Measurements from ENCODE around the gene MRTFB.

Gene MRTFB

DNA sequence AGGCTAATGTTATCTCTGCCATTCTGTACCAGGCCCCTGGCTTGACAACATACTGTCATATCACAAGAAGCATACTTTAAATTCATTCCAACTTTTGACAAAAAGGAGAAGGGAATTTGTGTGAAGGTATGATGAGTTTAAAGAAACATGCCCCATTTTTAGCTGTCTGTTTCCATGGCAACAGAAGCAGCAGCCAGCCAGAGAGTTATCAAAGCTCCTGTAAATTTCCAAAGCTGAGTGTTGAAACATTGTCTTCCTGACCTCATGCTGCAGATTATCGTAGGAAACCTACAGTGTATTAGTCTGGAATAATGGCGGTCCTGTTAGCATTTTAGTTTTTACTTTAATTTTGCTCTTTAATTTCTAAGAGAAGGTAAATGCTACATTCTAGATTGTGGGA is 124.9 kb downstream of the MRTFB start:
- DNase-seq = no peak

DNA sequence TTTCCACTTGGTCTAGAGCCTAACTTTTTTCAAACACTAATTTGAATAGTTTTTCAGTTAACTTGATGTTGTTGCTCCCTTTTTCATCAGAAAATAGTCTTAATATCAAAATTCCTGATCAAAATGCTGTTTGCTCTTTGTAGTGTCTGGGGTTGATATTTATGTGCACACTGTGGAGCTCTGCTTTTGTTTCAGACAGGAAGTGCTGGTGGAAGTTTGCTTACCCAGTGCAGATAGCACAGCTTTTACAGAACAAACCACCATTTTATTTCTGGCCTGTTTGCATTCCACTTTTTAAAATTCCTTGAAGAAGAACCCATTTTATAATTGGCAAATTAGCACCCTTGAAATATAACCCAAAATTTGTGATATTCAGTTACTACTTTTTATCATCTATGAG is 125.4 kb downstream of the MRTFB start:
- DNase-seq = peak; percentile 13

DNA sequence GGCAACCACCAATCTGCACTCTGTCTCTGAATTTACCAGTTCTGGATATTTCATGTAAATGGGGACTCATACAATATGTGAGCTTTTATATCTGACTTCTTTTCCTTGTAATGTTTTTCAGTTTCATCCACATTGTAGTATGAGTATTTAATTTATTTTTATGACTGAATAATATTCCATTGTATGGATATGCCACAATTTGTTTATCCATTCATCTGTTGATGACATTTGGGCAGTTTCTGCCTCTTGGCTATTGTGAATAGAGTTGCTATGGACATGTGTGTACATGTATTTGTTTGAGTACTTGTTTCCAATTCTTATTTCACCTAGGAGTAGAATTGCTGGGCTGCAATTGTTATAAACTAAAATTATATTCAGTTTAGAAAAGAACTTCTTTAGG is 126.9 kb downstream of the MRTFB start:
- no peak for DNase-seq

DNA sequence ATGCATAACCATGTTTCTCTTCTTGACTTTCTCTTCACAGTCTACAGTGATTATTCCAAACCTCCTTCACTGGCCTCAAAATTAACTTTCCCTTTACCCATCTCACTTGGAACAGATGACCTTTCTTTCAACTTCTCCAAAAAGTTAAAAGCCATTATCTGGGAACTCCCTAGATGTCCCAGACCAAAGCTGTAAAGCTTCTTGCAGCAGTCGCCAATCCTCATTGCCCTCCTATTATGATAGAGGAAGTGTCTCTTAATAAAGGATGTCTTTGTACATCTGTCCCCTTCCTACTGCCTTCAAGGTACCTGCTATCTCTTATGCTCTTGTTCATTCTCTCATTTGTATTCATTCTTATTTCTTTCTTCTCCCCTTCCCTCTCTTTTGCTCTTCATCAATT is 127.5 kb downstream of the MRTFB start:
- DNase-seq = no peak

DNA sequence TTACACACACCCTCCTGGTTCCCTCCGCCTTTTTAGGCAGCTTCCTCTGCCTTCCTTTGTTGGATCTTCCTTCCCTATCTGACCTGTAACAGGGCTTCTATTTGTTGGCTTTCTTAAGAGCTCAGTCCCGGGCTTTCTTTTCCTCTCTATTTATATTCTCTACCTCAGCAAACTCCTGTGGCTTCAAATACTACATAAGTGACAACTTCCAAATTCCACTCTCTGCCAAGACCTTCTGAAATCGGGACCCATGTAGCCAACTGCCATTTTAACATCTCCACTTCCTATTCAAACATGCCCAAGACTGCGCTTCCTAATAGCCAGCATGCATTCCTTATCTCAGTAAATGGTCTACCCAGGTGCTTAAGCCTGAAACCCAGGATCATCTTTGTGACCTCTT is 128.1 kb downstream of the MRTFB start:
- no peak for DNase-seq

DNA sequence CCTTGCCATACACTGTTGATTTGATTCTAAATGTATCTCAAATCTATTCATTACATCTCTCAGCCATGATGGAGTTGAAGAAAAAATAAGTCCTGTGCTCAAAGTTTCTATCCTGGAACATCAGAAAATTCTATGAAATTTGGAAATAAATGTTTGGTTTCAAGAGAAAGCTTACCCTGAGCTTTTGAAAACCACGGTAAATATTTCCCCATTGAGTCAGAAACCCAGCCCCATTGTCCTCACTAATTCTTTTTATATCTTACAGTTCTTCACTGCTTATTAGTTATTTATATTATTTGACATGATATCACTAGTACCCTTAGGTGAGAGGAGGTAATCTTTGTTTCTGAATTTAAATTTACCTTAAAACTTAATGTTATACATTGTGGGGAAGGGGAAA is 128.5 kb downstream of the MRTFB start:
- DNase-seq = no peak

DNA sequence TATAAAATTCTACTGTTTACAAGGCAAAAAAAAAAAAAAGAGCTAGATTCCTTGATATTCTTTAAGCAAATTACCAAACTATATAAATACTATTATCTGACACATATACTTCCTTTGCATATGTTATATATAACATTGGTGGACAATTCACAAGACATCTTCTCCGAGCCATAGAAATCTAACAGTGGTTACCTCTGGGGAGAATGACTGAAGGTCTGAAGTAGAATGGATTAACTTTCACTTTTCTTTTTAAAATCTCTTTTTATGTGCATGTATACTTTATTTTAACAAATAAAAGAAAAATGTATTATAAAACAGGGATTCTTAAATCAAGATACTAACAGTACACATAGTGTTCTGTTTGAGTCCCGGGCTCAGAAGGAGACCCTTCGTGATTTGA is 131.0 kb downstream of the MRTFB start:
- no peak for DNase-seq

DNA sequence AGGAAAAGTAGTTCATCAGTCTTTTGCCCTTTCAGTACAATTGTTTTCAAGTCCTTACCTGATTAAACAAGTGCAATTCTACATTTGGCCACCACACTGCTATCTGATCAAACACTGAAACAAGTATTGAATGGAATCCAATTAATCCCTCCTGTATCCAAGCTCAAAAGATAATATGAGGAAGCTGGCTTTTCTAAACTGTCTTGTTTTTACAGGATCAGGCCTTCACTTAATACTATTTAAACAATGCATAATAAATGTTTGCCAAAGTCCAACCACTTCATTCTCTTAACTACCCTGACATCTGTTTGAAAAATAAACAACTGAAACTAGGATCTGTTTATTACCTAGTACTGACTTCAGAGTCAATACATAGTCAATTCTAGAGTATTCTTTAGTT is 131.6 kb downstream of the MRTFB start:
- DNase-seq = peak; percentile 63

DNA sequence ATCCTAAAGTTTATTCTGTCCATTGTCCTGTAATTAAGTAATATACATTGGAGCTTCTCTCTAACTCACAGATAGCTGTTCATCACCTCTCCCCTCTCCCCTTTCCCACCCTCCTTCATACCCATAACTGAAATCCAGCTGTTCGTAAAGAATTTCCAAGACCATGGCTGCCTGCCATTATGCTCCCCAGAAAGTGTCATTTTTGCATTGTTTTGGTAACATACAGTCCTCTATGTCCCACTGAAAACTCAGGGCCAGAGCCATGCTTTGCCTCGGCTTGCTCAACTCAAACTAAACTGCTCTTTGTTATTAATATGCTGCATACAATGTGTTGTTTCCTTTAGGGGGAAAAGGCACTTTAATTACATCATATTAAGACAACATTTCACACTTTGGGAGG is 132.0 kb downstream of the MRTFB start:
- no peak for DNase-seq

DNA sequence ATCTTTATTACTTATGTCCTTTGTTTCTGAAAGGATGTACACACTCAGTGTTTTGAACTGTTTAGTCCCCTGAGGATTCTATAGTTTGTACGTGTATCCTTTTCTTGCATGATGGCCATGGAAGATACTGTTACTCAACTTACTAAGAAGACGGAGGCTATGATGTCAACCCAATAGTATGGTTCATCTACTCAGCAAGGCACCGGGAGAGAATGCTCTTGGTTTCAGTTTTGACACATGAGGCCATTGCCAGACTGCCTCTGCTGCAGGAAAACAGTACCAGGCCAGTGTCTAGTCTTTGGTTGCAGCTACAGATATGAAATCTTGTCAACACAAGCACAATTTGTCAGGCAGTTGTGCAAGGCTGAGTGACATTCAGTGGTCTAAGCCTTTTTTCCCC is 134.5 kb downstream of the MRTFB start:
- DNase-seq = no peak

DNA sequence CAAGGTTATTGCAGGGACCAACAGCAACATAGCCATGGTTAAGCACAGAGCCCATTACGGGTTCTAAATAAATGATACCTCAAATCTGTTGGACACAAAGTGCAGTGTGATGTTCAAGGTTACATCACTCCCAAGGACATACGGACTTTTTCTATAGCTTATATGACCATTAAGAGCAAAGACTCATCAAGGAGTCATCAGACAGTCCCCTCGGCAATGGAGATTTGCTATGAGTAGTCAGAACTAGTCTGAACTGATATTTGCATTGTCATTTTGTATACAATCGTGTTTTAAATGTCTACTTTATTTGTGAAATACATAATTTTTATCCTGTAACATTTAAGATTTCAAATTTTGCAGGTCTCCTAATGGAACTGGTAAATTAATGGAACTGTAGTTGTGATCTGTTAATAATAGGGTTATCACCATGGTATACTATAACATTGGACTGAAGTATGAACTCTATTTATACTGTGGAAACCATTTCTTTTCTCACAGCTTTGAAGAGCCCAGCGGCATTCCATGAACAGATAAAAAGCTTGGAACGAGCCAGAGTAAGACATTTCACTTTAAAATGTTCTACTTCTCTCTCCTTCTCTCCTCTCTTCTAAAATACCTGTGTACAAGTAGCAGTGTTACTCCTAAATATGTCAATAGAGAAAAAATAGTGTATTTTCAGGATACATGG is 140.9 kb downstream of the MRTFB start:
- DNase-seq = no peak

DNA sequence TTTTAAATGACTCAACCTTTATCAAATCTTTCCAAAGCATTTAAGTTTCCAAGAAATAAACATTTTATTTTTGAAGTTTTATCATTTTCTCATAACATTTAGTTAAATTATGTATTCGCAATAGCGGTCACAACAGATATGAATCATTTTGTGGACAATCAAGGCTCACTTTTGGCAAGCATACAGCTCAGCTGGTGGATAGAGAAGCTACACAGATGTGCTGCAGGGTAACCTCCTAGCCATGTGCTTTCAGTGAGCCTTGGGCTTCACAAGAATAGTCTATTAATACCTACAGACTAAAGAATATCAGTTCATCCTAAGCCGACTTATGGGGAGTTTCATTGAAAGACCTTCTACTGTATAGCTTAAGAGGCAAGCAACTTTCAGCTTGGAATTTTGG is 144.8 kb downstream of the MRTFB start:
- DNase-seq = no peak

DNA sequence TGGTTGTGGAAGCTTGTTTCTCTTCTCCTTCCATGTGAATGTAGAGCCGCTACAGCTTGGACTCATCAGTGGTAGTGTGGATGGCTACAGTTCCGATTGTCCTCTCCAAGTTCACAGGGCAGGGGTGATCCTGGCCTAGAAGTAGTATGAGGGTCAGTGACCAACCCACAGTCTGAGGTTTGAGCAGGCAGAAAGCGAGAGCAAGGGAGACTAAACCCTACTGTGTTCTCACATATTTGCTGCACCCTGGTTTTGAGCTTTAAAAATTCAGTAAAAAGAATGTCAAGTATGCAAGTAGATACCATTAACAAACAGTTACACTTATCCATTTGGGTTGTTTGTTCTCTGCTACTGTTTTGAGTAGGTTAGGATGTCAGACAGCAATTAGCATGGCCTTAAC is 148.9 kb downstream of the MRTFB start:
- DNase-seq = no peak

DNA sequence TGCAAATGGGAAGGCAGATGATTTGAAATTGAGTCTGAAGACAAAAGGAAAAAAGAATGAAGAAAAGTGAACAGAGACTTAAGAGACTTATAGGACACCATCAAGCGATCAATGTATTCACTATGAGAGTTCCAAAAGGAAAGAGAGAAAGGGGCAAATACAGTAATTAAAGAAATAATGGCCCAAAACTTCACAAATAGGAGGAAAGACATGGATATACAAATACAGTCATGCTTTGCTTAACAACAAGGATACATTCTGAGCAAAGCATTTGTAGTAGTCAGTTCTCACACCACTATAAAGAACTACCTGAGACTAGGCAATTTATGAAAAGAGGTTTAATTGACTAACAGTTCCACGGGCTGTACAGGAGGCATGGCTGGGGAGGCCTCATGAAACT is 152.5 kb downstream of the MRTFB start:
- DNase-seq = no peak

DNA sequence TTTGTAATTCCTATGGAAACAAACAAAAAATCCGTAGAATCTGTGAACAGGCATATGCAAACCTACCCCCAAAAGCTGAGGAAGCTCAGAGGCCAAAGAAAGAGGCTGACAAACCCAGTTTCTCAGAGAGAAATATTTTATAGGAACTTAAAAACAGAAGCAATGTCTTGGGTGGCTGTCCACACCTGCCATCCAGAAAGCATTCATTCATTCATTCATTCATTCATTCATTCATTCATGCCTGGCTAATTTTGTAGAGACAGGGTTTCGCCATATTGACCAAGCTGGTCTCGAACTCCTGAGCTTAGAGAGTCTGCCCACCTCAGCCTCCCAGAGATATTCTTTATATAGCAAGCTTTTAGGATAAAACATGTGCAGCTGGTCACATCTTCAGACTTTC is 154.3 kb downstream of the MRTFB start:
- DNase-seq = no peak

DNA sequence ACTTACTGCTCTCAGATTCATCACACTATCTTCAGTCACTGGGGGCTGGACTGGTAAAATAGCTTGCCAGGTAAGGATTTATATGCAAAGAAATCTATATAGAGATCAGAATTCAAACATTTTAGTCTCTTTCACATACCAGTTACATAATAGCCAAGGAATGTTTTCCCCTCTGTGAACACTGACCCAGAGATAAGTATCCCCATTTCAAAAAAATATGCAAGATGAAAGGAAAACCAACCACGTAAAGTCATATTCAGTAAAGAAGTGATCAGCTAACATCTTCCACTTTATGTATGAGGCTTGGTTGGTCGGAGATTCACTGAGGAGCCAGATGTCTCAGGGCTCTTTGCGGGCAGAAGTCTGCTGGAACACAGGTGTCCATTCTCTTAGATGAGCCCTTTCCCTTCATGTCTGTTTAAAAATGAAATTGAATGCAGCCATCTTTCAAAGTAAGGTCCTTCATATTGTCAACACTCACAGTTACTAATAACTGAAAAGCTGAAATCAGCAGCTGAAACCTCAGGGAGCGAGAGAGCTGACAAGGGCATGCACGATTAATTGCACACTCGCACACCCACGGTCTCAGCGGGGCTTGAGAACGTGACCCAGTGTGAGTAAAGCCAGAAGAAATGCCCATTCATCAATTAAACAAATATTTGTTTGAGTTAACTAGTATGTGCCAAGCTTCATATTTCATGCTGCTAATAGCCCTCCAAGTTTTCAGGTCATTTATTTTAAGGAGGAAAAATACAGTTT is 161.2 kb downstream of the MRTFB start:
- DNase-seq = no peak

DNA sequence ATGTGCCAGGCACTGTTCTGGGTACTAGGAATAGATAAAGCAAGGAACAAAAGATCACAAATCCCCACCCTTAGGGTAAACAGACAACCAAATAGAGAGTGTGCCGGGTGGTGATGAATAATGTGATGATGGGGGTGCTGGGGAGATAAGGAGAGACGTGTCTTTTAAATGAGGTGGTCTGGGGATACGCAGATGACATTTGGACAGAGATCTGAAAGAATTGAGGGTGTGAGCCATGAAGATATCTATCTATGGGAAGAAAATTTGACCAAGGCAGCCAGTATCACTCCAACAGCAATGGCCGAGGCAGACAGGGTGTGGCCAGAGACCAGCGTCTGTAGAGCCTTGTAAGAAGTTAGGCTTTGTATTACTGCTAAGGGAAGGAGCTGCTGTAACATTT is 165.3 kb downstream of the MRTFB start:
- DNase-seq = no peak

DNA sequence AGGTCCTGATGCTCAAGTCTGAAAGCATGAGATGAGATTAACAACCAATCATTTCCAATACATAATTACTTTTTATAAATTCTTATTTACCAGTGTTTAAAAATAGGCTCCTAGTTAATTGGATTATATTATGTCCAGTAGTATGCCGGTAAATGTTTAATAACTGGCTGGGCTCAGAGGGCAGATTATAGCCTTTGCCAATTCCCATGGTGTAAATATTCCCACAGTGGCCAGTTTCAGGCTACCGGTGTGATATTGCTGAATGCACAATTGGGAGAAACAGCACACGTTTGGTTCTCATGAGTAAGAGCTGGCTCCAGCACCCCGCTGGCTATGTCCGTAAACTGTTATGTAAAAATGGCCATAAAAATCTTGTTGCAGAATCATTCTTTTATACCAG is 167.6 kb downstream of the MRTFB start:
- no peak for DNase-seq

DNA sequence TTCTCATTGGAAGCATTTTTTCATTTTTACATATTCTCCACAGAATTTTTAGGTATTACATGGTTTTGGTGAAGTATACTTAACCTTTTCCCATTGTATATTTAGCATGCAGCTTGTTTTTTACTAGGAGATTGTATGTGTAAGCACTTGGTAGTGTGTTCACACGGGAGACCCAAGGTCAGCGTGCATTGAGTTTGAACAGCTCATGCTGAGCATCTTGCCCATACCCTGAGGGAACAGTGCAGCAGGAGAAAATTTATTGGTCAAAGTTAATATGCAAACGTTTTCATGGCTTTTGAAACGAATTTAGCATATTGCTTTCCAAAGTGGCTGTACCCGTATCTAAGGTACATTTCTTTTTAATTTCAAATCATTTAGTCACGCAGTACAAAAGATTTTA is 168.7 kb downstream of the MRTFB start:
- DNase-seq = no peak

DNA sequence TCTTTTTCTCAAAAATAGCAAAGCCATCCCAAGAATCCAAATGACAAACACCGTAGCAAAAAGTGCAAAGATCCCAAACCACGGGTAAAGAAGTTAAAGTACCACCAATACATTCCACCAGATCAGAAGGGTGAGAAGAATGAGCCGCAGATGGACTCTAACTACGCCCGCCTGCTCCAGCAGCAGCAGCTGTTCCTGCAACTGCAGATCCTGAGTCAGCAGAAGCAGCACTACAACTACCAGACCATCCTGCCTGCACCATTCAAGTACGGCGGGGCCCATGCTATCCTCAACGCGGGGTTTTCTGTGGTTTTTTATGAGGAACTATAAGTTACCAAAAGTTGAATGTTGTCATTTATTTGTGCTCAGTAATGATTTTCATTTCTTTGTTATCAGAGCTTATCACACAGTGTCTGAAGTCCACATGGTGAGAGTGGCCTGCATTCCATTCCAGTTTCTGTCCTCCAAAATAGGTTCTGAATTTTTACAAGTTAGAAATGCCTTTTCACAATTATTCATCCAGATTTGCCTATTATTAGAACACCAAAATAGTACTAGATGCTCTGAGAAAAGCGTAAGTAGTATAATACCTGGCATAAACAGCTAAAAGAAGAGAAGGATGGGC is 169.2 kb downstream of the MRTFB start:
- no peak for DNase-seq

DNA sequence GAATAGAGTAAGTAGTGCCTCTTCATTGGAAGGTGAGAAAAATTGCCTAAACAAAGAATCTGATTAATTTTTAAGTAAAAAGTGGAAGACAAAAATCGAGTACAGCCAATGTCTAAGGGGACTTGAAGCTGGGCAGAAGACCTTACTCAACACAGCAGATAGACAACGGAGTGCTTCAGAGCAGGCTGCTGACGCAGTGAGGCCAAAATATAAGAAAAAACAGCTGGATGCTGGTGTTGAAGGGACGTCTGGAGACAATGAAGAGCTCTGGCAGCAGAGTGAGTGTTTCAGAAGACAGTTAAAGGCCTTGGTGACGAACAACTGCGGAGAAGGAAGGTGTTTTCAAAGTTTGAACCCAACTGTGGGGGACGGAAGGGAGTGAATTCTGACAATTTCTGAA is 169.8 kb downstream of the MRTFB start:
- DNase-seq = no peak

DNA sequence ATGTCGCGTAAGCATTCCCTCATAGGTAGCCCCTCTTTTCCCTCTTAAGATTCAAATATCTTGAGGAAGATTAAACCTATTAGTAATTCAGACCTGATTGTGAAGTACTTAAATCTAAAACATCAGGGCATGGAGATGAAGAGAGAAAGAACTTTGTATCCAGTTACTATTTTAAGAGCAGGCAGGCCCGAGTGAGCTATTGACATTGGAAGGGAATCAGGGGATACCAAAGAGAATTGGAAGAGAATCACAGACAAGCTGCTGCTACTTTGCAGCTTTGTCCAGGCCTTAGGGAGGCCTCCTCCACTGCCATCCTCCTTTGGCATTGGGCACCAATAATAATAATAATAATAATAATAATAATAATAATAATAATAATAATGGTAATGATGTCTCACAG is 170.5 kb downstream of the MRTFB start:
- DNase-seq = no peak

DNA sequence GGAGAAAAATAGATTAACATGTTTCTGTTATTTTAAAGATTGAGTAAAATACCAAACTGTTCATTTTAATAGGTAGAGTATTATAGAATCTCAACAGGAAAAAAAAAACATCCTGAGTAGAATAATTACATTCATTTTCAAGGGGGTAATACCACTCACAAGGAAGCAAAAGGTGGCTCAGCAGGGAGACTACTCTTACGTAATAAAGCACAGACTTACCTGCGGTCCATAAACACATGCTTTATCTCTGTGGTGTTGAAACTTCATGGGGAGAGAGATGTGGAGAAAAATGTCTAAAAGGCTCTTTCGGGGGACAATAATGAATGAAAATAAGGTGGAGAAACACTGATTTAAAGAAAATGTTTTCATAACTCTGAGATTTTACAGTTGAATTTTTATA is 171.7 kb downstream of the MRTFB start:
- DNase-seq = no peak

DNA sequence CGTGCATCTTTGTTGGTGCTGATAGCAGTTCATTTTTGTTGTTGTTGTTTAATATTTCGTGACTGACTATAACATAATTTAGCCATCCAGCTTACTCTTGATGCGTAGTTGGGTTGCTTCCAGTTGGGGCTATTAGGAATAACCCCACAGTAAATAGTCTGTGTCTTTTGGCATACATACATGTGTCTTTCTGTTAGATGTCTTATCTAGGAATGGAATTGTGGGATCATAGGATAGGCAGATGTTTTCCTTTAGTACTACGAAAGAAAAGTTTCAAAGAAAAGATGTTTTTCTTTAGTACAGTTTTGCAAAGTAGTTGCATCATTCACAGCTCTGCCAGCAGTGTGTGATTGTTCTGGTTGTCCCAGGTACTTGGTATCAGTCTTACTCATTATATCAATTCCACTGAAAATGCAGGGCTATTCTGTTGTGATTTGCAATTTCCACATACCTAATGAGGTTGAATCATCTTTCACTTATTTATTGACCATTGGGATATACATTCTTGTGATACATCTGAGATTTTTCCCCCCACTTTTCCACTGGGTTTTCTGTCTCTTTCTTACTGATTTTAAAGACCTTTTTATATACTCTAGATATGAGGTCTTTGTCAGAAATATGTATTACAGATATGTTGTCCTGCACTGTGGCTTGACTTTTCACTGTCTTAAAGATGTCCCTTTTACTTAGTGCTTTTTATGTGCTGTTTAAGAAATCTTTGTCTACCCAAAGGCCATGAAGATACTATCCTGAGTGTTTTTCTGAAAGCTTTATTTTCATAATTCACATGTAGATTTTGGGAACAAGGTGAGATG is 173.3 kb downstream of the MRTFB start:
- DNase-seq = no peak
